ENCODE results near the gene TENT5C.

Gene TENT5C

GRCh38 chr1:117655220-117655577 lies 49.4 kb downstream of the TENT5C start:
- Mint-ChIP-seq H3K27me3 (no peaks in the 10 kb centered on the region), H3K4me3 (peak overlapping the region; percentile 61), H3K4me1 (peaks cover 89% of the 10 kb centered on the region), H3K9me3 (no peaks in the 10 kb centered on the region), H3K27ac (peak overlapping the region; percentile 94), H3K36me3 (no peaks in the 10 kb centered on the region)
- no peak for ATAC-seq

GRCh38 chr1:117656202-117656641 lies 50.4 kb downstream of the TENT5C start:
- Mint-ChIP-seq H3K36me3 (no peaks in the 10 kb centered on the region), H3K27ac (peak overlapping the region; percentile 94), H3K9me3 (no peaks in the 10 kb centered on the region), H3K4me1 (peaks cover 93% of the 10 kb centered on the region), H3K4me3 (peak overlapping the region; percentile 27), H3K27me3 (no peaks in the 10 kb centered on the region)
- peak; percentile 73 for ATAC-seq

GRCh38 chr1:117657031-117657430 lies 51.2 kb downstream of the TENT5C start:
- Mint-ChIP-seq H3K4me1 (peaks cover 94% of the 10 kb centered on the region), H3K27ac (peak overlapping the region; percentile 94), H3K27me3 (no peaks in the 10 kb centered on the region), H3K4me3 (no peak overlapping the region), H3K36me3 (peaks cover 3% of the 10 kb centered on the region), H3K9me3 (peaks cover 1% of the 10 kb centered on the region)
- no peak for ATAC-seq

GRCh38 chr1:117657949-117658660 lies 52.3 kb downstream of the TENT5C start:
- Mint-ChIP-seq H3K36me3 (peaks cover 6% of the 10 kb centered on the region), H3K27ac (peak overlapping the region; percentile 52), H3K9me3 (peaks cover 5% of the 10 kb centered on the region), H3K27me3 (no peaks in the 10 kb centered on the region), H3K4me1 (peaks cover 92% of the 10 kb centered on the region), H3K4me3 (peak overlapping the region; percentile 13)
- no peak for ATAC-seq

- Mint-ChIP-seq H3K27me3 (no peaks in the 10 kb centered on the region), H3K36me3 (peaks cover 6% of the 10 kb centered on the region), H3K27ac (peak overlapping the region; percentile 52), H3K9me3 (peaks cover 5% of the 10 kb centered on the region), H3K4me1 (peaks cover 92% of the 10 kb centered on the region), H3K4me3 (peak overlapping the region; percentile 13)
- peak; percentile 51 for ATAC-seq
These were observed 52.8 kb downstream of the TENT5C start for GRCh38 chr1:117658676-117659075.

GRCh38 chr1:117659550-117660270 lies 53.9 kb downstream of the TENT5C start:
- H3K36me3 Mint-ChIP-seq = peaks cover 6% of the 10 kb centered on the region
- H3K27ac Mint-ChIP-seq = peak overlapping the region; percentile 52
- no peak overlapping the region for H3K4me3 Mint-ChIP-seq
- peak; percentile 28 for ATAC-seq
- peaks cover 92% of the 10 kb centered on the region for H3K4me1 Mint-ChIP-seq
- peaks cover 5% of the 10 kb centered on the region for H3K9me3 Mint-ChIP-seq
- no peaks in the 10 kb centered on the region for H3K27me3 Mint-ChIP-seq

GRCh38 chr1:117660271-117660965 lies 54.6 kb downstream of the TENT5C start:
- Mint-ChIP-seq H3K27ac (peak overlapping the region; percentile 52), H3K4me1 (peaks cover 92% of the 10 kb centered on the region), H3K4me3 (peak overlapping the region; percentile 26), H3K36me3 (peaks cover 6% of the 10 kb centered on the region), H3K27me3 (no peaks in the 10 kb centered on the region), H3K9me3 (peaks cover 5% of the 10 kb centered on the region)
- no peak for ATAC-seq

- H3K9me3 Mint-ChIP-seq = peaks cover 5% of the 10 kb centered on the region
- ATAC-seq = no peak
- H3K36me3 Mint-ChIP-seq = peaks cover 6% of the 10 kb centered on the region
- H3K27ac Mint-ChIP-seq = peak overlapping the region; percentile 52
- peaks cover 92% of the 10 kb centered on the region for H3K4me1 Mint-ChIP-seq
- H3K4me3 Mint-ChIP-seq = no peak overlapping the region
- H3K27me3 Mint-ChIP-seq = no peaks in the 10 kb centered on the region
These were observed 55.2 kb downstream of the TENT5C start for GRCh38 chr1:117661027-117661426.

- no peak overlapping the region for H3K4me3 Mint-ChIP-seq
- H3K27ac Mint-ChIP-seq = peak overlapping the region; percentile 80
- no peaks in the 10 kb centered on the region for H3K27me3 Mint-ChIP-seq
- H3K4me1 Mint-ChIP-seq = peaks cover 89% of the 10 kb centered on the region
- ATAC-seq = no peak
- H3K9me3 Mint-ChIP-seq = peaks cover 5% of the 10 kb centered on the region
- peaks cover 6% of the 10 kb centered on the region for H3K36me3 Mint-ChIP-seq
These were observed 56.8 kb downstream of the TENT5C start for GRCh38 chr1:117662667-117663066.

- ATAC-seq = no peak
These were observed 57.5 kb downstream of the TENT5C start for GRCh38 chr1:117663156-117663902.

GRCh38 chr1:117664314-117664713 lies 58.5 kb downstream of the TENT5C start:
- Mint-ChIP-seq H3K9me3 (peaks cover 5% of the 10 kb centered on the region), H3K27ac (peak overlapping the region; percentile 80), H3K4me3 (peak overlapping the region; percentile 37), H3K36me3 (peaks cover 6% of the 10 kb centered on the region), H3K4me1 (peaks cover 81% of the 10 kb centered on the region), H3K27me3 (no peaks in the 10 kb centered on the region)
- ATAC-seq = peak; percentile 98

More at GRCh38 chr1:117663156-117663902, 57.5 kb downstream of the TENT5C start:
- Mint-ChIP-seq H3K9me3 (peaks cover 5% of the 10 kb centered on the region), H3K27ac (peak overlapping the region; percentile 80), H3K36me3 (peaks cover 6% of the 10 kb centered on the region), H3K4me3 (no peak overlapping the region), H3K27me3 (no peaks in the 10 kb centered on the region), H3K4me1 (peaks cover 91% of the 10 kb centered on the region)

GRCh38 chr1:117665556-117666270 lies 59.9 kb downstream of the TENT5C start:
- ATAC-seq = no peak
- peaks cover 6% of the 10 kb centered on the region for H3K36me3 Mint-ChIP-seq
- peaks cover 74% of the 10 kb centered on the region for H3K4me1 Mint-ChIP-seq
- peak overlapping the region; percentile 80 for H3K27ac Mint-ChIP-seq
- H3K4me3 Mint-ChIP-seq = peak overlapping the region; percentile 4
- H3K9me3 Mint-ChIP-seq = peaks cover 5% of the 10 kb centered on the region
- H3K27me3 Mint-ChIP-seq = no peaks in the 10 kb centered on the region

GRCh38 chr1:117669572-117669971 lies 63.7 kb downstream of the TENT5C start:
- ATAC-seq = no peak
- Mint-ChIP-seq H3K27me3 (no peaks in the 10 kb centered on the region), H3K36me3 (no peaks in the 10 kb centered on the region), H3K4me1 (peaks cover 70% of the 10 kb centered on the region), H3K27ac (no peak overlapping the region), H3K9me3 (no peaks in the 10 kb centered on the region), H3K4me3 (no peak overlapping the region)

- Mint-ChIP-seq H3K4me1 (peaks cover 59% of the 10 kb centered on the region), H3K36me3 (no peaks in the 10 kb centered on the region), H3K27me3 (no peaks in the 10 kb centered on the region), H3K9me3 (no peaks in the 10 kb centered on the region), H3K4me3 (peak overlapping the region; percentile 26), H3K27ac (peak overlapping the region; percentile 72)
- no peak for ATAC-seq
These were observed 65.3 kb downstream of the TENT5C start for GRCh38 chr1:117670976-117671780.

All from stimulated activated memory B cell treated with anti-CD40 and anti-IgM and Interleukin-4, amounts not matched to agents 10 μg/mL and 1 μg/mL and 100 μg/mL, for 72 hours (primary cell).